Measurements from ENCODE around the gene CPA5. TPM values are rescaled to one million over a fixed set of nuclear protein-coding genes. Genes with fewer than 3 reads are reported as not detected.

CPA5 gene
- total RNA-seq, result not detected

- H3K27me3 ChIP-seq, result no peaks in the 10 kb centered on the region
- no peaks in the 10 kb centered on the region for H3K4me1 ChIP-seq
- no peak within 1 kb of the TSS for H3K27ac ChIP-seq
- peak within 1 kb of the TSS in 1 of 2 donors; percentile 9 for H3K4me3 ChIP-seq
- TF ChIP-seq CTCF (IDR thresholded peaks at IDR 0.05) (no peak), POLR2A (IDR thresholded peaks at IDR 0.05) (no peak)
- no peaks in the 10 kb centered on the region for H3K36me3 ChIP-seq
- intact Hi-C loops (cut with DNase I; ENCODE audit: low total_unique reads), result no loop called here
- H3K9me3 ChIP-seq, result no peaks in the 10 kb centered on the region
- DNase-seq, result no peak
Observed at GRCh38 chr7:130344271-130344866, at the start of gene CPA5. Gene CPA5, plus strand, starts transcription at chr7:130344816. Its CDS starts 1,670 bp downstream, at chr7:130346486.

- no peak overlapping the region for H3K27ac ChIP-seq
- intact Hi-C loops (cut with DNase I; ENCODE audit: low total_unique reads), result no loop called here
- no peak overlapping the region for H3K4me3 ChIP-seq
- H3K4me1 ChIP-seq, result no peaks in the 10 kb centered on the region
- no peaks in the 10 kb centered on the region for H3K9me3 ChIP-seq
- DNase-seq, result no peak
- no peak for TF ChIP-seq CTCF (IDR thresholded peaks at IDR 0.05)
- H3K27me3 ChIP-seq, result no peaks in the 10 kb centered on the region
- no peaks in the 10 kb centered on the region for H3K36me3 ChIP-seq
Observed at GRCh38 chr7:130296221-130296951, 48.2 kb upstream of the CPA5 start.

GRCh38 chr7:130297628-130298543 is 46.7 kb upstream of the CPA5 start:
- Histone ChIP-seq H3K27me3 (no peaks in the 10 kb centered on the region), H3K9me3 (no peaks in the 10 kb centered on the region), H3K4me3 (no peak overlapping the region), H3K4me1 (no peaks in the 10 kb centered on the region), H3K27ac (no peak overlapping the region), H3K36me3 (no peaks in the 10 kb centered on the region)
- TF ChIP-seq POLR2A (IDR thresholded peaks at IDR 0.05) (no peak), CTCF (IDR thresholded peaks at IDR 0.05) (no peak)
- no peak for DNase-seq
- intact Hi-C loops (cut with DNase I; ENCODE audit: low total_unique reads), result no loop called here

GRCh38 chr7:130298544-130299326 is 45.9 kb upstream of the CPA5 start:
- no peaks in the 10 kb centered on the region for H3K27me3 ChIP-seq
- H3K9me3 ChIP-seq, result no peaks in the 10 kb centered on the region
- no peak for DNase-seq
- H3K36me3 ChIP-seq, result no peaks in the 10 kb centered on the region
- H3K27ac ChIP-seq, result no peak overlapping the region
- H3K4me1 ChIP-seq, result no peaks in the 10 kb centered on the region
- H3K4me3 ChIP-seq, result no peak overlapping the region
- TF ChIP-seq POLR2A (IDR thresholded peaks at IDR 0.05) (no peak), CTCF (IDR thresholded peaks at IDR 0.05) (no peak)
- intact Hi-C loops (cut with DNase I; ENCODE audit: low total_unique reads), result no loop called here

Measured in uterus (tissue), 4 donors.